SH-SY5Y (cell line): ENCODE data around the gene MGAT2.

Source experiments
- GATA2 ChIP-seq: IDR thresholded peaks from 2 replicates; pipeline ENCODE4 v1.6.1; 2011; ENCODE audit warnings: mild to moderate bottlenecking, low read depth, low read length
- GATA3 ChIP-seq: IDR thresholded peaks from 2 replicates; pipeline ENCODE4 v1.6.1; 2011; ENCODE audit warnings: low read depth, mild to moderate bottlenecking, low read length, moderate library complexity

- no peak for TF ChIP-seq GATA2
- no peak for TF ChIP-seq GATA3
Observed at GRCh38 chr14:49637534-49638078, 17.0 kb downstream of the MGAT2 start.
